Smooth muscle cell (in vitro differentiated cells): ENCODE results near the gene STX4. TPM values are rescaled to one million over a fixed set of nuclear protein-coding genes. Genes with fewer than 3 reads are reported as not detected.

Experiments
- DNase-seq: peaks from one replicate; lab custom pipeline; 2025; ENCODE audit not compliant: unreplicated experiment; lab: John Stamatoyannopoulos, UW
- H2AFZ ChIP-seq: fragments of 200-600 bp; sonication (generic); 2 replicates; pipeline ENCODE4 v1.6.0; 2016; ENCODE audit warnings: antibody characterized with exemption, low read depth, mild to moderate bottlenecking
- H3F3A ChIP-seq: fragments of 200-600 bp; sonication (generic); 2 replicates; pipeline ENCODE4 v1.6.0; 2017; ENCODE audit warnings: antibody characterized with exemption, low read depth
- H3K27ac ChIP-seq: fragments of 200-600 bp; sonication (generic); 2 replicates; pipeline ENCODE4 v1.5.1; 2016; ENCODE audit warnings: low read depth, mild to moderate bottlenecking
- H3K27me3 ChIP-seq: fragments of 200-600 bp; sonication (generic); 2 replicates; pipeline ENCODE4 v1.6.1; 2016; ENCODE audit warnings: low read depth, mild to moderate bottlenecking
- H3K36me3 ChIP-seq: fragments of 200-600 bp; sonication (generic); 2 replicates; pipeline ENCODE4 v1.5.1; 2016; ENCODE audit warnings: low read depth
- H3K4me1 ChIP-seq: fragments of 200-600 bp; sonication (generic); 2 replicates; pipeline ENCODE4 v1.5.1; 2016; ENCODE audit warnings: low read depth
- H3K4me2 ChIP-seq: fragments of 200-600 bp; sonication (generic); 2 replicates; pipeline ENCODE4 v1.6.0; 2016; ENCODE audit warnings: mild to moderate bottlenecking
- H3K4me3 ChIP-seq: fragments of 200-600 bp; sonication (generic); 2 replicates; pipeline ENCODE4 v1.5.1; 2016; ENCODE audit warnings: mild to moderate bottlenecking
- H3K79me2 ChIP-seq: fragments of 200-600 bp; sonication (generic); 2 replicates; pipeline ENCODE4 v1.6.0; 2016; ENCODE audit warnings: low read depth, mild to moderate bottlenecking
- H3K9ac ChIP-seq: fragments of 200-600 bp; sonication (generic); 2 replicates; pipeline ENCODE4 v1.6.0; 2016; ENCODE audit warnings: low read depth
- H3K9me3 ChIP-seq: fragments of 200-600 bp; sonication (generic); replicated peaks from 2 replicates; pipeline ENCODE4 v1.5.1; 2016; ENCODE audit warnings: low read depth
- H4K20me1 ChIP-seq: fragments of 200-600 bp; sonication (generic); 2 replicates; pipeline ENCODE4 v1.6.0; 2016; ENCODE audit warnings: low read depth
- WGBS: methylation state at CpG from one replicate; pipeline ENCODE4 v1.1.7; 2016; ENCODE audit warnings: low lambda C conversion rate; 5-methylcytosine and 5-hydroxymethylcytosine counted together
- polyA plus RNA-seq: library from polyadenylated mRNA; unstranded; fragments of >200 nt; fragmentation: Nextera tagmentation; extraction: Ambion mirVana; gene quantifications from 2 replicates; pipeline ENCODE4 v1.2.1, GENCODE V29; 2016
- total RNA-seq: library from RNA; depleted of rRNA; stranded (reverse); fragments of >200 nt; gene quantifications from 2 replicates; pipeline ENCODE4 v1.2.3, GENCODE V29; 2014
- TF ChIP-seq, protein P1 (sequence below): fragments of 200-600 bp; sonication (generic); IDR thresholded peaks from 2 replicates; pipeline ENCODE4 v1.5.1; 2017; ENCODE audit warnings: borderline replicate concordance, mild to moderate bottlenecking, antibody characterized with exemption; ENCODE audit not compliant: insufficient read depth, poor library complexity, severe bottlenecking

STX4 gene
- total and polyA plus RNA-seq, 2 experiments from 2014 or later, result 23.1 to 50.6 TPM

DNA sequence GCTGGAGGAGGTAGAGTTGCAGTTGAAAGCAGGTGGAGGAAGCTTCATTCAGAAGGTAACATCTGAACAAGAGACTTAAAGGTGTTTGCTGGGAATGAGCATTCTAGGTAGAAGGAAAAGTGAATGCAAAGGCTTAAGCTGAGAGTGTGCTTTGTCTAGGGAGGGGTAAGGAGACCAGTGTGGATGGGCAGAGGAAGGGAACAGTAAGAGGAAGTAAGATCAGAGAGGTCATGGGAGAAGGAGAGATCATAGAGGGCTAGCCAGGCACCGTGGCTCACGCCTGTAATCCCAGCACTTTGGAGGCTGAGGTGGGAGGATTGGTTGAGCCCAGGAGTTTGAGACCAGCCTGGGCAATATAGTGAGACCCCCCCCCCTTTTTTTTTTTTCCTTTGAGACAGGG lies 3.3 kb downstream of the STX4 start:
- no peak overlapping the region for H3K27ac ChIP-seq
- no peak overlapping the region for H2AFZ ChIP-seq
- H4K20me1 ChIP-seq, result peaks cover 11% of the 10 kb centered on the region
- H3F3A ChIP-seq, result no peaks in the 10 kb centered on the region
- H3K27me3 ChIP-seq, result no peaks in the 10 kb centered on the region
- H3K36me3 ChIP-seq, result no peaks in the 10 kb centered on the region
- TF ChIP-seq, protein P1, sequence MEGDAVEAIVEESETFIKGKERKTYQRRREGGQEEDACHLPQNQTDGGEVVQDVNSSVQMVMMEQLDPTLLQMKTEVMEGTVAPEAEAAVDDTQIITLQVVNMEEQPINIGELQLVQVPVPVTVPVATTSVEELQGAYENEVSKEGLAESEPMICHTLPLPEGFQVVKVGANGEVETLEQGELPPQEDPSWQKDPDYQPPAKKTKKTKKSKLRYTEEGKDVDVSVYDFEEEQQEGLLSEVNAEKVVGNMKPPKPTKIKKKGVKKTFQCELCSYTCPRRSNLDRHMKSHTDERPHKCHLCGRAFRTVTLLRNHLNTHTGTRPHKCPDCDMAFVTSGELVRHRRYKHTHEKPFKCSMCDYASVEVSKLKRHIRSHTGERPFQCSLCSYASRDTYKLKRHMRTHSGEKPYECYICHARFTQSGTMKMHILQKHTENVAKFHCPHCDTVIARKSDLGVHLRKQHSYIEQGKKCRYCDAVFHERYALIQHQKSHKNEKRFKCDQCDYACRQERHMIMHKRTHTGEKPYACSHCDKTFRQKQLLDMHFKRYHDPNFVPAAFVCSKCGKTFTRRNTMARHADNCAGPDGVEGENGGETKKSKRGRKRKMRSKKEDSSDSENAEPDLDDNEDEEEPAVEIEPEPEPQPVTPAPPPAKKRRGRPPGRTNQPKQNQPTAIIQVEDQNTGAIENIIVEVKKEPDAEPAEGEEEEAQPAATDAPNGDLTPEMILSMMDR, result no peak
- H3K4me1 ChIP-seq, result no peaks in the 10 kb centered on the region
- H3K79me2 ChIP-seq, result peaks cover 13% of the 10 kb centered on the region
- no peak for DNase-seq
- no peaks in the 10 kb centered on the region for H3K9me3 ChIP-seq
- H3K4me3 ChIP-seq, result no peak overlapping the region
- H3K4me2 ChIP-seq, result no peak overlapping the region
- 77% methylated on average over 2 of the region's 2 CpGs for WGBS
- H3K9ac ChIP-seq, result no peak overlapping the region

DNA sequence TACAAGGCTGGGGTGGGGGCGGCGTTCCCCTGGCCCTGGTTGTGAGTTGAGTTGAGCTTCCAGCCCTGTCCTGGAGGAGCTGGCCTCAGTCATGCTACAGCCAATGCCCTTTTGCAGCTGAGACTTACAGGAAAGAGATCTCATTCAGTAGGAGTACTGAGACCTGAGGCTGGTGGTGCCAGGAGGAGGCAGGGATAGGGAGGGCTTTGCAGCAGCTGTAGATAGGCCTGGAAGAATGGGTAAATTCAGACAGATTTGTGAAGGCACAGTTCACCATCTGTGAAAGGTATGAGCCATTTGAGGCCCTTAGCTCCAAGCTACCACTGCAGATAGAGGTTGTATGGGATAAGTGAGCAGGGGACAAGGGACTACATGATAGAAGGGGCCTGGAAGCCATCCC lies 5.6 kb downstream of the STX4 start:
- peaks cover 13% of the 10 kb centered on the region for H3K79me2 ChIP-seq
- no peak overlapping the region for H2AFZ ChIP-seq
- H3F3A ChIP-seq, result no peaks in the 10 kb centered on the region
- DNase-seq, result no peak
- H3K4me1 ChIP-seq, result no peaks in the 10 kb centered on the region
- TF ChIP-seq, protein P1, result no peak
- no peak overlapping the region for H3K9ac ChIP-seq
- H3K4me2 ChIP-seq, result no peak overlapping the region
- peaks cover 11% of the 10 kb centered on the region for H4K20me1 ChIP-seq
- H3K4me3 ChIP-seq, result no peak overlapping the region
- H3K27me3 ChIP-seq, result no peaks in the 10 kb centered on the region
- H3K9me3 ChIP-seq, result no peaks in the 10 kb centered on the region
- H3K36me3 ChIP-seq, result no peaks in the 10 kb centered on the region
- WGBS, result 98% methylated on average over 2 of the region's 2 CpGs
- no peak overlapping the region for H3K27ac ChIP-seq

DNA sequence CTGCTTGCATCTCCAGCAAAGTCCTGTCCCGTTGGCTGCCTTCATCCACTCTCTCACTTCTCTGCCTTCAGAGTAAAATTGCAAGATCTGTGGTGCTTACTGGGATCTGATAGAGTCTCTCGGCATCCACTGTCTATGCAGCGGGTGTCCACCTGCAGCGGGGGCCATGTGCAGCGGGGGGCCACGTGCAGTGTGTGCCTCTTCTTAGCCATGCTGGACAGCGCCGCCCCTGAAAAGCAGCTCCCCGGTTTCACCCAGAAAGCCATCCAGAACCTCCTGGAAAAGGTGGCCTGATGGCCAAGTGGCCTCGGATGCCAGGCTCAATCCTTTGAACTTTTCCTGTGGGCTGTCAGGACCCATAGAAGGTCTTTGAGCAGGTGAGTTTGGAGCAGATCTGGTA lies 9.5 kb downstream of the STX4 start:
- Histone ChIP-seq H3K9ac (no peak overlapping the region), H3K4me2 (no peak overlapping the region), H3K4me1 (no peaks in the 10 kb centered on the region), H2AFZ (no peak overlapping the region), H3K27ac (no peak overlapping the region), H3K36me3 (no peaks in the 10 kb centered on the region), H4K20me1 (no peaks in the 10 kb centered on the region), H3K9me3 (no peaks in the 10 kb centered on the region), H3K4me3 (no peak overlapping the region), H3F3A (no peaks in the 10 kb centered on the region), H3K27me3 (no peaks in the 10 kb centered on the region), H3K79me2 (no peaks in the 10 kb centered on the region)
- no peak for DNase-seq
- WGBS, result 94% methylated on average over 10 of the region's 10 CpGs
- TF ChIP-seq, protein P1, result no peak

DNA sequence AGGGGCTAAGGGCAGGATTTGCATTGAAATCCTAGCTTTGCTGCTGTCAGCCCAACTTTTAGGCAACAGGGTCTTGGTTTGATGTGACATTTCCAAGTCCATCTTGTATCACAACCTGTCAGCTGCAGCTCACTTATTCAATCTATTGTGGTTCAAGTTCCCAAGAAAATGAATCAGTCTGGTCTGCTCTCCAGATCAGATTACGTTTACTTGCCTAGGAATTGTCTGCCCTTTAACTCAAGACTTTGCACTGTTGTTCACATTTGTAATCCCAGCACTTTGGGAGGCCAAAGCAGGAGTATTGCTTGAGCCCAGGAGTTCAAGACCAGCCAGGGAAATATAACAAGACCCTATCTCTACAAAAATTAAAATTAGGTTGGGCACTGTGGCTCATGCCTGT lies 10.0 kb downstream of the STX4 start:
- Histone ChIP-seq H3K4me2 (no peak overlapping the region), H3K79me2 (no peaks in the 10 kb centered on the region), H3K36me3 (no peaks in the 10 kb centered on the region), H3K27ac (no peak overlapping the region), H3K9me3 (no peaks in the 10 kb centered on the region), H3K4me1 (no peaks in the 10 kb centered on the region), H2AFZ (no peak overlapping the region), H3K9ac (no peak overlapping the region), H3K27me3 (no peaks in the 10 kb centered on the region), H3F3A (no peaks in the 10 kb centered on the region), H4K20me1 (no peaks in the 10 kb centered on the region), H3K4me3 (no peak overlapping the region)
- TF ChIP-seq, protein P1, result no peak
- DNase-seq, result no peak
- WGBS, result 89% methylated on average over 1 of the region's 1 CpG
